Stimulated activated effector memory CD8-positive, alpha-beta T cell treated with anti-CD3 and anti-CD28 coated beads, Interleukin-12 subunit alpha, Interleukin-12 subunit beta, amount 100 ng/mL, for 72 hours (primary cell): ENCODE measurements around the gene RIMS4.

ENCODE experiments used
- ATAC-seq: fragments of 150-1000 bp; cut with Tn5 transposase; 2 replicates; pipeline ENCODE4 v1.10.0; 2021
- DNase-seq, 2 donors: peaks; one replicate each; pipeline ENCODE4 v3.0.0; 2021 to 2022; ENCODE audit warnings: low spot score in 2 of 2
- H3K27ac Mint-ChIP-seq: one replicate; pipeline ENCODE4 v1.8.0; 2022; ENCODE audit warnings: mild to moderate bottlenecking, mixed read lengths
- H3K36me3 Mint-ChIP-seq: one replicate; pipeline ENCODE4 v1.8.0; 2022; ENCODE audit warnings: mild to moderate bottlenecking, mixed read lengths
- H3K4me1 Mint-ChIP-seq: one replicate; pipeline ENCODE4 v1.8.0; 2022; ENCODE audit warnings: mixed read lengths
- H3K4me3 Mint-ChIP-seq: one replicate; pipeline ENCODE4 v1.8.0; 2022; ENCODE audit warnings: mild to moderate bottlenecking, mixed read lengths
- H3K9me3 Mint-ChIP-seq: one replicate; pipeline ENCODE4 v1.8.0; 2022; ENCODE audit warnings: mixed read lengths

RIMS4 gene

DNA sequence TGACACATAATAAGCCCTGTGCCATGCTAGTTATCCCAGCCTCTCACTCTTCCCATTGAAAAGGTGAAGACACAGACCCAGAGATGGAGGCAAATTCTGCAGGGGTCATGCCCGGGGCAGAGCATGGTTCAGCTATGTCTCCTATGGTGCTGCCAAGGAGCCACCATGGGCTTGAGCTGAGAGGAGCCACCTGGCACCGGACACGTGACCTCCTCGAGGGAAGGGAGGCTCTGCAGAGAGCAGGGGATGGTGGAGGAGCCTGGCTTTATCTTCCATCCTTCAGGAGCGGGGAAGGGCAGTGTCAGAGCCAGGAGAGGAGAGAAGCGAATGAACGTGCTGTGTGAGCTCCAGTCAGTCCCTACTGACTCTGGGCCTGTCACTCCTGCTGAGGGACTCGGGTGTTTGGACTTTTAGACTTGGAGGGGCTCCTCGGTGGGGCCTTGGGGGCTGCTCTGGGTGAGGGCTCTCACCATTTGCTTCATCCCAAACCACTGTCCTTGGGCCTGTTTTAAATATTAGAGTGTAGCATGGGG is 106.3 kb downstream of the RIMS4 start:
- H3K4me3 Mint-ChIP-seq: no peak overlapping the region

DNA sequence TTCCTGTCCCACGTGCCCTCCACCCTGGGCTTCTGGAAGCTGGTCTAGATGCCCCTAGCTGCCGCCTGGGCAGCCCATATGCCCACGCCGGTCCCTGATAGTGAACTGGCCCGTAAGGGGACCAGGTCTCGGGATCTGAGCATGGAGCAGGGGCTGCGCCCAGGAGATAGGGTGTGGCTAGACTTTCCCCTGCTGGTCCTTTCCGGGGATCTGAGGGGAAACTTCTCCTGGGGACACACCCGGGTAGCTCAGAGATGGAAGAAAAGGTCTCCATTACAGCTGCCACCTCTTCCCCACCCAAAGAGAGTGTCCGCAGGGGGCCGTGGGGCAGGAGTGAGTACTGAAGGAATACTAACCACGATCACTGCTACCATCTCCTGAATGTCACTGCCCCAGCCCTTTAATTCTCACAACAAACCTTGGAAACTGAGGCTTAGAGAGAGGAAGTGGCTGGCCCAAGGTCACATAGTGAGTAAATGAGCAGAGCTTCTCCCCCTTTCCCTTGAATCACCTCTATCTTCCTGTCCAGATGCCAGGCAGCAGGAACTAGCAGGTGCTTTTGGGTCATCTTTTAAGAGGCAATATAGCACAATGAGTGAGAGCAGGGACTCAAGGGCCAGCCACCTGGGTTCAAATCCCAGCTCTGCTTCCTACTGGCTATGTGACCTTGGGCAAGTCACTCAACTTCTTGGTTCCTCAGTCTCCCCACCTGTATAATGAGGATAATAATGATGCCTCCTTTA is 107.0 kb downstream of the RIMS4 start:
- ATAC-seq (no peak), DNase-seq (no peak)
- Mint-ChIP-seq H3K4me1 (no peaks in the 10 kb centered on the region), H3K36me3 (no peaks in the 10 kb centered on the region), H3K9me3 (no peaks in the 10 kb centered on the region), H3K27ac (no peak overlapping the region), H3K4me3 (no peak overlapping the region)

More for the DNA sequence above, 106.3 kb downstream of the RIMS4 start:
- no peaks in the 10 kb centered on the region for H3K9me3 Mint-ChIP-seq
- H3K36me3 Mint-ChIP-seq: no peaks in the 10 kb centered on the region
- ATAC-seq (no peak), DNase-seq (no peak)
- no peaks in the 10 kb centered on the region for H3K4me1 Mint-ChIP-seq
- no peak overlapping the region for H3K27ac Mint-ChIP-seq

DNA sequence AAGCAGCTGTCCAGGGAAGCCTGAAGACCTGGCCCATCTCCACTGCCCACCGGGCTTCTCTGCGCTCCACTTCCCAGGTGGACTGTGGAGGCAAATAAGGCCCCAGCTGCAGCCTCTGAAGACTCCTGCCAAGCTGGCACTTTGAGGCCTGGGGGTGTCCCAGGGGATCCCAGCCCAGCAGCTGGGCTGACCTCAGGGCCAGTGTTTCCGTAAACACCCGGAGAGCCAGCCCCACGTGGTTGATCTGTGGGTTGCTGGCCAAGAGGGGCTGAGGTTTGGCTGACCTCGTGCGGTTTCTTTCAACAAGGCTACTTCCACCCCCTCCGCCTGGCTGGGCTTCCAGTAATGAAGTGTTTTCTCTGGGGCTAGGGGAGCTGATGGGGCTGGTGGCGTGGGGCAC is 107.6 kb downstream of the RIMS4 start:
- ATAC-seq (no peak), DNase-seq (no peak)
- Mint-ChIP-seq H3K4me1 (no peaks in the 10 kb centered on the region), H3K36me3 (no peaks in the 10 kb centered on the region), H3K9me3 (no peaks in the 10 kb centered on the region), H3K27ac (no peak overlapping the region), H3K4me3 (no peak overlapping the region)

DNA sequence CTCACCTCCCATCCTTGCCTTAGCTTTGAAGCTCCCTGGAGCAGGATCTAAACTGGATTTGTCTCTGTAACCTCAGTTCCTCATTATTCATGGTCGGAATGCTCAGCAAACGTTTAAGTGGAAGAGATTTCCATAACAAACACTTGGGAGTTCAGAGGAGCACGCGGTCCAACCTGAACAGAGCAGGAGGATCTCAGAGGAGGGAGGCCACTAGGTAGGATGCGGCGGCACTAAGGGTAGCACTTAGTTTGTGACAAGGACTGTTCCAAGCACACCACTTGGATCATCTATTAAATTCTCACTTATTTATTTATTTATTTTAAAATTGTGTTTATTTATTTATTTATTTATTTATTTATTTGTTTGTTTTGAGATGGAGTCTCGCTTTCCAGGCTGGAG is 108.5 kb downstream of the RIMS4 start:
- Mint-ChIP-seq H3K4me1 (no peaks in the 10 kb centered on the region), H3K4me3 (no peak overlapping the region), H3K27ac (no peak overlapping the region), H3K9me3 (no peaks in the 10 kb centered on the region), H3K36me3 (no peaks in the 10 kb centered on the region)
- no peak for ATAC-seq
- DNase-seq: no peak
